ENCODE measurements around the gene WDFY2. TPM values are rescaled to one million over a fixed set of nuclear protein-coding genes. Genes with fewer than 3 reads are reported as not detected.

The WDFY2 gene
- total RNA-seq, 1 experiment from 2014 or later = 26.4 TPM

DNA sequence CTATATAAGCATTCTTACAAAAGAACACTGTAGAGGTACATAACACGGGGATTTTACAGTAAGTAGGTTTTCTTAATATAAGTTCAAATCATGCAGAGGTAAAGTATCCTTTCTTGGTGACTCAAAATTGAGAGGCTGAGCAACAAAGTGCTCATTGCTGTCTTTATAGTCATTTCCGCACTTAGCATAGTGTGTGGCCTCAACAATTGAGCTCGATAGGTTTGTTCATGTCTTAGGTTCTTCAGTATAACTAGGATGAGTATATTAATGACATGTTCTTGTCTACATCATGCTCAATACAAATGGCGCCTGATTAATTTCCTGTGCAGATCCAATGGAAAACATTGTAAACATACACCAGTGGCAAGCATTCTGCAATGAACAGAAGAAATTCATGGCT lies 1.4 kb downstream of the WDFY2 start:
- Histone ChIP-seq H2BK5ac (ENCODE audit: insufficient read length, low read length) (no peak overlapping the region), H4K91ac (ENCODE audit: insufficient read length, low read depth, low read length) (no peak overlapping the region), H3K23ac (ENCODE audit: insufficient read length, low read depth, low read length) (no peak overlapping the region), H3K4ac (ENCODE audit: low read depth, low read length) (no peak overlapping the region), H3K9me3 (ENCODE audit: control insufficient read depth, low read depth, low read length) (no peaks in the 10 kb centered on the region), H3K27ac (ENCODE audit: insufficient read length, low read depth, low read length) (no peak overlapping the region), H3K4me1 (ENCODE audit: insufficient read depth, low read length) (peaks cover 18% of the 10 kb centered on the region), H3K79me2 (ENCODE audit: insufficient read depth, low read length) (peaks cover 19% of the 10 kb centered on the region), H4K5ac (ENCODE audit: insufficient read length, low read depth, low read length) (no peak overlapping the region), H2BK12ac (ENCODE audit: insufficient read length, low read depth, low read length) (no peak overlapping the region), H2BK15ac (ENCODE audit: low read depth, low read length) (no peak overlapping the region), H2BK120ac (ENCODE audit: low read depth, low read length, poor library complexity, severe bottlenecking) (no peak overlapping the region), H3K79me1 (ENCODE audit: insufficient read depth, low read depth, low read length, poor library complexity, severe bottlenecking) (no peaks in the 10 kb centered on the region), H4K8ac (replicated peaks; ENCODE audit: insufficient read length, low read depth, low read length) (no peak overlapping the region), H3K4me2 (ENCODE audit: insufficient read depth, insufficient read length, low read length) (peak overlapping the region; percentile 79), H3K23me2 (ENCODE audit: insufficient read length, low read depth, low read length, poor library complexity, severe bottlenecking) (peaks cover 2% of the 10 kb centered on the region), H3K14ac (ENCODE audit: insufficient read depth, low read length) (no peak overlapping the region), H3K9ac (ENCODE audit: extremely low read depth, insufficient read length, low read length) (peak overlapping the region; percentile 27), H2AFZ (ENCODE audit: low read length) (no peak overlapping the region), H2BK20ac (ENCODE audit: low read depth, low read length, poor library complexity, severe bottlenecking) (no peak overlapping the region), H4K20me1 (ENCODE audit: control insufficient read depth, insufficient read depth, insufficient read length) (no peaks in the 10 kb centered on the region), H3K18ac (ENCODE audit: insufficient read length, low read depth, low read length) (no peak overlapping the region), H3T11ph (ENCODE audit: low read length) (no peak overlapping the region), H3K56ac (ENCODE audit: insufficient read length, low read depth, low read length) (no peak overlapping the region), H3K27me3 (ENCODE audit: insufficient read depth, low read length) (no peaks in the 10 kb centered on the region), H2AK5ac (ENCODE audit: insufficient read length, low read length) (no peak overlapping the region)
- Mint-ChIP-seq H3K36me3 (ENCODE audit: insufficient read depth in 1 of 3, low read depth in 3 of 3) (no peaks in the 10 kb centered on the region), H3K9me3 (no peaks in the 10 kb centered on the region; a peak in 1 of 5 replicates), H3K27me3 (ENCODE audit: low read depth) (peaks cover 4% of the 10 kb centered on the region; the same call in 1 of the 2 replicates), H3K4me3 (peak overlapping the region; percentile 84 to 94), H3K4me1 (peaks cover 59 to 61% of the 10 kb centered on the region in 2 experiments), H3K27ac (no peak overlapping the region)
- WGBS (ENCODE audit: extremely low coverage, insufficient read length, low lambda C conversion rate) = no CpG with 5 or more reads among the region's 4 CpGs
- DNase-seq = no peak
- TF ChIP-seq, protein P1, sequence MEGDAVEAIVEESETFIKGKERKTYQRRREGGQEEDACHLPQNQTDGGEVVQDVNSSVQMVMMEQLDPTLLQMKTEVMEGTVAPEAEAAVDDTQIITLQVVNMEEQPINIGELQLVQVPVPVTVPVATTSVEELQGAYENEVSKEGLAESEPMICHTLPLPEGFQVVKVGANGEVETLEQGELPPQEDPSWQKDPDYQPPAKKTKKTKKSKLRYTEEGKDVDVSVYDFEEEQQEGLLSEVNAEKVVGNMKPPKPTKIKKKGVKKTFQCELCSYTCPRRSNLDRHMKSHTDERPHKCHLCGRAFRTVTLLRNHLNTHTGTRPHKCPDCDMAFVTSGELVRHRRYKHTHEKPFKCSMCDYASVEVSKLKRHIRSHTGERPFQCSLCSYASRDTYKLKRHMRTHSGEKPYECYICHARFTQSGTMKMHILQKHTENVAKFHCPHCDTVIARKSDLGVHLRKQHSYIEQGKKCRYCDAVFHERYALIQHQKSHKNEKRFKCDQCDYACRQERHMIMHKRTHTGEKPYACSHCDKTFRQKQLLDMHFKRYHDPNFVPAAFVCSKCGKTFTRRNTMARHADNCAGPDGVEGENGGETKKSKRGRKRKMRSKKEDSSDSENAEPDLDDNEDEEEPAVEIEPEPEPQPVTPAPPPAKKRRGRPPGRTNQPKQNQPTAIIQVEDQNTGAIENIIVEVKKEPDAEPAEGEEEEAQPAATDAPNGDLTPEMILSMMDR (conservative IDR thresholded peaks at IDR 0.05) = no peak
